ENCODE data around the gene UBR2.
"Not testable (repeated sequence)": the region's sequence is repeated elsewhere in the genome, so short reads cannot be mapped to it uniquely, and the experiment has no call there.

Gene UBR2

GRCh38 chr6:42694586-42694985, 130.8 kb downstream of the UBR2 start:
- DNase-seq = no peak
- Mint-ChIP-seq H3K4me3 (no peak overlapping the region), H3K36me3 (ENCODE audit: insufficient read depth) (peaks cover 44% of the 10 kb centered on the region), H3K9me3 (no peaks in the 10 kb centered on the region), H3K4me1 (ENCODE audit: low read depth in 2 of 2) (peaks cover 14 to 18% of the 10 kb centered on the region in 2 donors), H3K27me3 (no peaks in the 10 kb centered on the region), H3K27ac (peak overlapping the region; percentile 84 to 91)
- no peak for ATAC-seq (replicated peaks)

GRCh38 chr6:42696526-42697267, 132.9 kb downstream of the UBR2 start:
- H3K27ac Mint-ChIP-seq = peak overlapping the region; percentile 50 to 70
- ATAC-seq (replicated peaks) (no peak), DNase-seq (no peak)
- H3K36me3 Mint-ChIP-seq (ENCODE audit: insufficient read depth) = peaks cover 23% of the 10 kb centered on the region
- no peaks in the 10 kb centered on the region for H3K9me3 Mint-ChIP-seq
- no peaks in the 10 kb centered on the region for H3K27me3 Mint-ChIP-seq
- H3K4me1 Mint-ChIP-seq (ENCODE audit: low read depth in 2 of 2) = peaks cover 14 to 18% of the 10 kb centered on the region in 2 donors
- H3K4me3 Mint-ChIP-seq = no peak overlapping the region

DNA sequence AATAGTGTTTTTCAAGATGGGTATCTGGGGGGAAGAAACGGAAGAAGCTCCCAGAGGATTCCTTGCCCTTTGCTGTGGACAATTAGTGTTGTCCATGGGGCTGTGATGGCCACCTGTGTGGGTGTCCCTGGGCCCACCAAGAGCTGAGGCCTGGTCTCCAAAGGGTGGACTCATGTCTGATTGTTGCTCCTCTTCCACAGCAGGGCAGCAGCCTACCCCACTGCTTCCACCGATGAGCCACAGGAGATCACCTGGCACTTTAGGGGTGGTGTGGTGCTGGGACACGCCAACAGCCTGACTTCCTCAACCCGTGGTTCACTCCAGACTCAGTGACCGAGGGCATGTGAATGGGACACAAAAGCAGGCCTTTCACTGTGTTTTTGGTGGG, 133.4 kb downstream of the UBR2 start:
- peaks cover 14 to 18% of the 10 kb centered on the region in 2 donors for H3K4me1 Mint-ChIP-seq (ENCODE audit: low read depth in 2 of 2)
- peaks cover 18% of the 10 kb centered on the region for H3K36me3 Mint-ChIP-seq (ENCODE audit: insufficient read depth)
- peak overlapping the region; percentile 50 to 70 for H3K27ac Mint-ChIP-seq
- no peak for ATAC-seq (replicated peaks)
- no peak overlapping the region for H3K4me3 Mint-ChIP-seq
- H3K27me3 Mint-ChIP-seq = no peaks in the 10 kb centered on the region
- no peaks in the 10 kb centered on the region for H3K9me3 Mint-ChIP-seq
- DNase-seq = no peak

DNA sequence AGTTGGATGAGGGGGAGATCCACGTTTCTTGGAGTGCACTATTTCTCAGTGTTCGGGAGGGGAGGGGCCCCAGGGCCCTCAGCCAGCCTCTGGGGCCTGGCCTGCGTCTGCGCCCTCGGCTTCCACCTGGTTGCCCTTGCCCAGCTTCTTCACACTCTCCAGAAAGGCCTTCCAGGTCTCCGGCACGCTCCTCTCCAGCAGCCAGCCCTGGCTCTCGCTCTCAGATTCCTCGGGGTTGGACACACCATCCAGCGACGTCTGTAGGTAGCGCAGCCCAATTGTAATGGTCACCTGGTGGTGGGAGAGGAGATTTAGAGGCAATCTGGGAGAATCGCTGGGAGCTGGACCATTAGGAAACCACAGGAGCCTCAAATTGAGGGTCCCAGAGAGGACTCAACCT, 134.4 kb downstream of the UBR2 start:
- Mint-ChIP-seq H3K27ac (no peak overlapping the region), H3K4me1 (ENCODE audit: low read depth in 2 of 2) (peaks cover 14 to 15% of the 10 kb centered on the region in 2 donors)
- ATAC-seq (replicated peaks) = no peak

DNA sequence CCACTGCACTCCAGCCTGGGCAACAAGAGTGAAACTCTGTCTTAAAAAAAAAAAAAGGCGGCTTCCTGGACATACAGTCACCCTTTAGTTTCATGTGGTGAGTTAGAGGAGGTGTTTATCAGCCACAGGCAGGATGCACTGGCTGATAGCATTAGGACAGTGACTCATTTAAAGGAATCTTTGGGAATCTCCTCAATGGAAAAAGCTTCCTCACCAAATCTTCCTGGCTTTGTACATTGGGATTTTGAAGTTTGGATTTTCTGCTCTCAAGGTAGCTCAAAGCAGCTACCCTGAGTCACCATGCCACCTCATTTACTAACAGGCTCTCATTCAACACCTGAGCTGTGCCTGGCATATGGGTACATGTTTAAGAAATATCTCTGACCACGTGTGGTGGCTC, 138.4 kb downstream of the UBR2 start:
- Mint-ChIP-seq H3K4me3 (no peak overlapping the region), H3K4me1 (ENCODE audit: low read depth in 2 of 2) (no peaks in the 10 kb centered on the region), H3K9me3 (no peaks in the 10 kb centered on the region), H3K36me3 (ENCODE audit: insufficient read depth) (peaks cover 5% of the 10 kb centered on the region), H3K27me3 (peaks cover 0 to under 1% of the 10 kb centered on the region in 2 donors), H3K27ac (no peak overlapping the region)
- DNase-seq (no peak), ATAC-seq (replicated peaks) (no peak)

More for the DNA sequence above, 134.4 kb downstream of the UBR2 start:
- Mint-ChIP-seq H3K27me3 (no peaks in the 10 kb centered on the region), H3K9me3 (no peaks in the 10 kb centered on the region), H3K4me3 (no peak overlapping the region), H3K36me3 (ENCODE audit: insufficient read depth) (peaks cover 8% of the 10 kb centered on the region)
- DNase-seq = no peak

DNA sequence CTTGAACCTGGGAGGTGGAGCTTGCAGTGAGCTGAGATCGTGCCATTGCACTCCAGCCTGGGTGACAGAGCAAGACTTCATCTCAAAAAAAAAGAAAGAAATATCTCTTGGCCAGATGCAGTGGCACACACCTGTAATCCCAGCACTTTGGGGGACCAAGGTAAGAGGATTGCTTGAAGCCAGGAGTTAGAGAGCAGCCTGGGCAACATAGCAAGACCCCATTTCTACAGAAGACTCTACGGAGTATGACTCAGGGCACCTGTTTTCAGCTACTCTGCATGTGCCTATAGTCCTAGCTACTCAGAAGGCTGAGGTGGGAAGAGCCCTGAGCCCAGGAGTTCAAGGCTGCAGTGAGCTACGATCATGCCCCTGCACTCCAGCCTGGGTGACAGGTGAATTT, 139.0 kb downstream of the UBR2 start:
- H3K27me3 Mint-ChIP-seq; ATAC-seq (replicated peaks); H3K27ac Mint-ChIP-seq; H3K9me3 Mint-ChIP-seq; H3K4me3 Mint-ChIP-seq; DNase-seq; H3K4me1 Mint-ChIP-seq (ENCODE audit: low read depth in 2 of 2); H3K36me3 Mint-ChIP-seq (ENCODE audit: insufficient read depth): not testable (repeated sequence)

DNA sequence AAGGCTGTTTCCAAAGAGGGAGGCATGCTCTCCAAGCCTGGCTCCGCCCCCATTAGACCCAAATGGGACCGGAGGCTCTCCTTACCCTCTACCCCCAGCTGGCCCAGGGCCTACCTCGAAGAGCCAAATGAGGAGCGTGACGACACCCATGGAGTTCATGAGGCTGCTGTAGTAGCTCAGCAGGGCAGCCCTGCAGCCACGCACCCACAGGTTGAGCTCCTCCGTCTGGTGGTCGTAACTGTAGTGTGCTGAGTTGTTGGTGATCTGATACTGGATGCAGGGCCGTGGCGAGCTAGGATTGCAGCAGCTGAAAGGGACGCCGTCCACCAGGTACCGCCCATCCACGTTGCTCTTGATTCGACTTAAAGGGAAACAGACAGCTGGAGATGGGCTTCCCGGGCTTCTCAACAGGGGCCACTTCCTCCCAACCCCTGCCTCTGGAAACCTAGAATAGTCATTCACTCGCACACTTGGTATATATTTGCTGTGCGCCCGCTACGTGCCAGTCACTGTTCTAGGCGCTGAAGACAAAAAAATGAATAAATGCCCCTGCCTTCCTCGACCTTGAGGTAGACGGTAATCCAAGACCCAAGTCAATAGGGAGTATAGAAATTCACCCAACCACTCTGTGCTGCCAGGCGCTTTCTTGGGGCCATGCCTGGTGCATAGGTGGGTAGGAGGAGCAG, 140.6 kb downstream of the UBR2 start:
- Mint-ChIP-seq H3K4me1 (ENCODE audit: low read depth in 2 of 2) (no peaks in the 10 kb centered on the region), H3K36me3 (ENCODE audit: insufficient read depth) (peaks cover 5% of the 10 kb centered on the region), H3K9me3 (no peaks in the 10 kb centered on the region), H3K4me3 (no peak overlapping the region), H3K27ac (no peak overlapping the region), H3K27me3 (peaks cover 0 to 6% of the 10 kb centered on the region in 2 donors)
- ATAC-seq (replicated peaks) = no peak
- no peak for DNase-seq

DNA sequence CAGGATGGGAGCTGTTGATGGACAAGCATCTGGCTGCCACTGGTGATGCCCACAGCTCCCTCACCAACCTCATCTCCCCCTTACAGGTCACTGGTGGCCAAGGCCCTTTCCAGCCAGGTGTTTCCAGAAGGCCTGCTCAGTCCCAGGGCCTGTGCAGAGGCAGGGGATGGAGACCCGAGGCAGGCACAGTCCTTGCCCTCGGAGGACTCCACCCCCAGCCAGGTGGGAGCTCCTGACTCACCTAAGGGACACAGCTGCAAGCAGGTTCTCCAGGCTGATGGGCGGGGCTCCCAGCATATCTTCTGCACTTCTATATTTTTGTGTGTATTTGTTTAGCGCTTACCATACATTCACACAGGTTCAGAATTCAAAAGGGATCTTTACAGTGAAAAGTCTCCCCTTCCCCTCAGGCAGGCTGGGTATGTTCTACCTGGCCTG, 141.1 kb downstream of the UBR2 start:
- Mint-ChIP-seq H3K4me3 (no peak overlapping the region), H3K9me3 (no peaks in the 10 kb centered on the region), H3K36me3 (ENCODE audit: insufficient read depth) (peaks cover 5% of the 10 kb centered on the region), H3K27me3 (peaks cover 0 to 6% of the 10 kb centered on the region in 2 donors), H3K27ac (no peak overlapping the region), H3K4me1 (ENCODE audit: low read depth in 2 of 2) (no peaks in the 10 kb centered on the region)
- DNase-seq = no peak
- no peak for ATAC-seq (replicated peaks)

DNA sequence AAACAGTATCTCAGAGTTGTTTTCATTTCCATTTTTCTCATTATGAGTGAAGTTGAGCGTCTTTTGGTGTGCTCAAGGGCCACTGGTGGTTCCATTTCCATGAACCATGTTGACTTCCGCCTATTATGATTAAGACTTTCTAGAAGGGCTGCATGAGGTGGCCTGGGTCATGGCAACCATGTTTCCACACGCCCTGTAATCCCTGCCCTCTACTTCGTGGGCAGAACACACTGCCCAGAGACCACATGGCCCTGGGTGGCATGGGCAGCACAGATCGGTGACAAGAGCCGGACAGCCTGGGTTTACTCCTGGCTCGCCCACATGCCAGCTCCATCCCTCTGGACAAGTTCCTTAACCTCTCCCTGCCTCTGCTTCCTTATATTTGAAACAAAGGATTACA, 143.8 kb downstream of the UBR2 start:
- no peak overlapping the region for H3K4me3 Mint-ChIP-seq
- H3K27ac Mint-ChIP-seq = no peak overlapping the region
- peaks cover 0 to 12% of the 10 kb centered on the region in 2 donors for H3K27me3 Mint-ChIP-seq
- peaks cover 5% of the 10 kb centered on the region for H3K36me3 Mint-ChIP-seq (ENCODE audit: insufficient read depth)
- ATAC-seq (replicated peaks) = no peak
- H3K9me3 Mint-ChIP-seq = no peaks in the 10 kb centered on the region
- no peak for DNase-seq
- no peaks in the 10 kb centered on the region for H3K4me1 Mint-ChIP-seq (ENCODE audit: low read depth in 2 of 2)

GRCh38 chr6:42708096-42708495, 144.3 kb downstream of the UBR2 start:
- H3K9me3 Mint-ChIP-seq = no peaks in the 10 kb centered on the region
- ATAC-seq (replicated peaks) (no peak), DNase-seq (no peak)
- H3K36me3 Mint-ChIP-seq (ENCODE audit: insufficient read depth) = peaks cover 5% of the 10 kb centered on the region
- no peak overlapping the region for H3K4me3 Mint-ChIP-seq
- H3K27me3 Mint-ChIP-seq = peaks cover 0 to 12% of the 10 kb centered on the region in 2 donors
- H3K27ac Mint-ChIP-seq = no peak overlapping the region
- no peaks in the 10 kb centered on the region for H3K4me1 Mint-ChIP-seq (ENCODE audit: low read depth in 2 of 2)

DNA sequence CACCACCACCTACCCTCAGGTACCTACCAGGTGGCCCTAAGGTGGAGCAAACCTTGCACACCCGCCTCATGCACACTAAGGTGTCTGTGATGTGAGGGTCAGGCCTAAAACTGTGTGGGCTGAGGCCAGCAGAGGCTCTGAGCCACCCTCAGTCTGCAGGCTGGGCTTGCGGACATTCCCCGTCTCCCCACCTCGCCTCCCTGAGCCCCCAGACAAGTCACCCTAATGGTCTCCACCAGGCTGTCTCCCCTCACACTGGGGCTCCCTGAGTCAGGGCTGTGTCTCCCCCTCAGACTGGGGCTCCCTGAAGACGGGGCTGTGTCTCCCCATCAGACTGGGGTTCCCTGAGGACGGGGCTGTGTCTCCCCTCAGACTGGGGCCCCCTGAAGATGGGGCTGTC, 146.0 kb downstream of the UBR2 start:
- H3K4me1 Mint-ChIP-seq (ENCODE audit: low read depth in 2 of 2) = no peaks in the 10 kb centered on the region
- H3K4me3 Mint-ChIP-seq = no peak overlapping the region
- DNase-seq (no peak), ATAC-seq (replicated peaks) (no peak)
- peaks cover 0 to 12% of the 10 kb centered on the region in 2 donors for H3K27me3 Mint-ChIP-seq
- no peak overlapping the region for H3K27ac Mint-ChIP-seq
- H3K9me3 Mint-ChIP-seq = no peaks in the 10 kb centered on the region
- H3K36me3 Mint-ChIP-seq (ENCODE audit: insufficient read depth) = no peaks in the 10 kb centered on the region

- no peak overlapping the region for H3K4me3 Mint-ChIP-seq
- H3K27ac Mint-ChIP-seq = no peak overlapping the region
- no peaks in the 10 kb centered on the region for H3K4me1 Mint-ChIP-seq (ENCODE audit: low read depth in 2 of 2)
- DNase-seq = no peak
- no peaks in the 10 kb centered on the region for H3K36me3 Mint-ChIP-seq (ENCODE audit: insufficient read depth)
- H3K27me3 Mint-ChIP-seq = peaks cover 0 to 12% of the 10 kb centered on the region in 2 donors
- ATAC-seq (replicated peaks) = no peak
- no peaks in the 10 kb centered on the region for H3K9me3 Mint-ChIP-seq
Observed at GRCh38 chr6:42710316-42710715, 146.5 kb downstream of the UBR2 start.

DNA sequence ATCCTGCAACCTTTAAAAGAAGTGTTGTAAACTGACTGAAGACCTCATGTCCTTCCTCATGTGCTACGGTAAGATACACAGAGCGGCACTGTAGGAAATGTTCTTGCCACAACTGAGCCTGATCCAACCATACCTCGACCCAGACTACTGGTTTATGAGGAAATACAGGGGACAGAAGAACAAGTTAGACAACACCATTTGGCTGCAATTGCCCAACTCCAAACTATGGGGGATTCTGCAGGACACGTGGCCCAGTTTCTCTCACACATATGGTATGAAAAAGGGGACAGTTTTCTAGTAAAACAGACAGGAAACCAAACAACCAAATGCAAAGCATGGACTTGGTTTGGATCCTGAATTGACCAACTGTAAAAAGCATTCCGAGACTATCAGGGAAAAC, 148.1 kb downstream of the UBR2 start:
- Mint-ChIP-seq H3K4me1 (ENCODE audit: low read depth in 2 of 2) (no peaks in the 10 kb centered on the region), H3K36me3 (ENCODE audit: insufficient read depth) (no peaks in the 10 kb centered on the region), H3K9me3 (no peaks in the 10 kb centered on the region), H3K27me3 (peaks cover 0 to 12% of the 10 kb centered on the region in 2 donors), H3K4me3 (no peak overlapping the region), H3K27ac (no peak overlapping the region)
- ATAC-seq (replicated peaks) = no peak
- no peak for DNase-seq

DNA sequence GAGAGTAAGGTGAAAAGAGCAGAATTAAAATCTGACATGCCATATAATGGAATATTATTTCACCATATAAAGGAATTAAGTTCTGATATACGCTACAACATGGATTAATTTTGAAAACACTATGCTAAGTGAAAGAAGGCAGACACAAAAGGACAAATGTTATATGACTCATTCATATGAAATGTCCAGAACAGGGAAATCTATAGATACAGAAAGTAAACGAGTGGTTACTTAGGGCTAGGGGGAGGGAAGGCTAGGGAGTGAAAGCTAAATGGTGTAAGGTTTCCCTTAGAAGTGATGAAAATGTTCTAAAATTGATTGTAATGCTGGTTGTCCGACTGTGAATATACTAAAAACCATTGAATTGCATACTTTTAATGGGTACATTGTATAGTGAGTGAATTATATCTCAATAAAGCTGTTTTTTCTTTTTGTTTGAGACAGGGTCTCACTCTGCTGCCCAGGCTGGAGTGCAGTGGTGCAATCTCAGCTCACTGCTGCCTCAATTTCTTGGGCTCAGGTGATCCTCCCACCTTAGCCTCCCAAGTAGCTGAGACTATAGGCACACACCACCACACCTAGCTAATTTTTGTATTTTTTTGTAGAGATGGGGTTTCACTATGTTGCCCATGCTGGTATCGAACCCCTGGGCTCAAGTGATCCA, 150.4 kb downstream of the UBR2 start:
- Mint-ChIP-seq H3K27ac (no peak overlapping the region), H3K36me3 (ENCODE audit: insufficient read depth) (no peaks in the 10 kb centered on the region), H3K4me3 (no peak overlapping the region), H3K4me1 (ENCODE audit: low read depth in 2 of 2) (no peaks in the 10 kb centered on the region), H3K27me3 (peaks cover 0 to 5% of the 10 kb centered on the region in 2 donors), H3K9me3 (no peaks in the 10 kb centered on the region)
- no peak for ATAC-seq (replicated peaks)
- DNase-seq = no peak
